Activated CD8-positive, alpha-beta memory T cell treated with anti-CD3 and anti-CD28 coated beads, Interleukin-2, amount 10 ng/mL, durations not matched to agents 7 days and 5 days (primary cell): Measurements from ENCODE around the gene PTPRG. TPM values are rescaled to one million over a fixed set of nuclear protein-coding genes. Genes with fewer than 3 reads are reported as not detected.

Source experiments
- ATAC-seq: fragments of 150-1000 bp; cut with Tn5 transposase; one replicate; pipeline ENCODE4 v1.10.0; 2021; ENCODE audit warnings: moderate library complexity
- CTCF ChIA-PET: fragments of 350-600 bp; sonication (Branson Sonifier 250); formaldehyde crosslinking; loops from one replicate; lab custom pipeline; 2021; ENCODE audit warnings: antibody characterized with exemption; lab: Charles Lee
- DNase-seq: peaks from one replicate; pipeline ENCODE4 v3.0.0-alpha.2; 2020
- H3K27ac Mint-ChIP-seq: one replicate; pipeline ENCODE4 v1.8.0; 2021; ENCODE audit warnings: mild to moderate bottlenecking, mixed read lengths
- H3K27me3 Mint-ChIP-seq: one replicate; pipeline ENCODE4 v1.8.0; 2021; ENCODE audit warnings: mixed read lengths
- H3K36me3 Mint-ChIP-seq: one replicate; pipeline ENCODE4 v1.8.0; 2021; ENCODE audit warnings: mild to moderate bottlenecking, mixed read lengths
- H3K4me1 Mint-ChIP-seq: one replicate; pipeline ENCODE4 v1.8.0; 2021; ENCODE audit warnings: mixed read lengths
- H3K4me3 Mint-ChIP-seq: one replicate; pipeline ENCODE4 v1.8.0; 2021; ENCODE audit warnings: mild to moderate bottlenecking, moderate library complexity, mixed read lengths
- H3K9me3 Mint-ChIP-seq: one replicate; pipeline ENCODE4 v1.8.0; 2022; ENCODE audit warnings: low read depth, mixed read lengths
- total RNA-seq, 2 experiments: library from RNA; stranded (reverse); gene quantifications; one replicate each; pipeline ENCODE4 v1.2.3, GENCODE V29; 2021

The PTPRG gene
- total RNA-seq, 2 experiments from 2014 or later: 0.21 TPM; not detected in 1

GRCh38 chr3:61569856-61570580, 8.6 kb downstream of the PTPRG start:
- no peak for ATAC-seq

DNA sequence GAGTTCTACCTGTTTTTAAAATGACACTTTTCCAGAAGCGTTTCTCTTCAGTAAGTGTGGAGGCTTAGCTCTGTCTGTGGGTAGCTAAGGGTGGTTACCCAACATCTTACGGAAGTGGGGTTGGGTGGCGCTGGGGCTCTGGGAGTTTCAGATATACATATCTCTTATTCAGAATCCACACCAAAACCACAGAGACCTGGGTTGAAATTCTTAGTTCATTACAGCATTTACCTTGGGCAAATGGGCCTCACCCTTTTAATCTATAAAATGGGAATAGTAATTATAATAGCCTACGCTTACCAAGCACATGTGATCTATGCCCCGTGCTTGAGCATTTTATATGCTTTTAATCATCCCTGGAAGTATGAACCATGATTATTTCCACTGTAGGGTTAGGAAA, 9.4 kb downstream of the PTPRG start:
- CTCF ChIA-PET: no interaction called here

More at GRCh38 chr3:61569856-61570580, 8.6 kb downstream of the PTPRG start:
- CTCF ChIA-PET: no interaction called here
- peaks cover 16% of the 10 kb centered on the region for H3K27me3 Mint-ChIP-seq
- DNase-seq: no peak
- no peaks in the 10 kb centered on the region for H3K4me1 Mint-ChIP-seq
- H3K4me3 Mint-ChIP-seq: no peak overlapping the region
- H3K9me3 Mint-ChIP-seq: no peaks in the 10 kb centered on the region
- H3K36me3 Mint-ChIP-seq: no peaks in the 10 kb centered on the region
- H3K27ac Mint-ChIP-seq: no peak overlapping the region

GRCh38 chr3:61571516-61572336, 10.4 kb downstream of the PTPRG start:
- H3K36me3 Mint-ChIP-seq: no peaks in the 10 kb centered on the region
- H3K4me1 Mint-ChIP-seq: no peaks in the 10 kb centered on the region
- H3K4me3 Mint-ChIP-seq: no peak overlapping the region
- no peak overlapping the region for H3K27ac Mint-ChIP-seq
- DNase-seq (no peak), ATAC-seq (no peak)
- CTCF ChIA-PET: no interaction called here
- no peaks in the 10 kb centered on the region for H3K27me3 Mint-ChIP-seq
- no peaks in the 10 kb centered on the region for H3K9me3 Mint-ChIP-seq

More for the DNA sequence above, 9.4 kb downstream of the PTPRG start:
- H3K4me3 Mint-ChIP-seq: no peak overlapping the region
- DNase-seq (no peak), ATAC-seq (no peak)
- H3K27me3 Mint-ChIP-seq: peaks cover 8% of the 10 kb centered on the region
- H3K4me1 Mint-ChIP-seq: no peaks in the 10 kb centered on the region
- H3K27ac Mint-ChIP-seq: no peak overlapping the region
- no peaks in the 10 kb centered on the region for H3K9me3 Mint-ChIP-seq
- H3K36me3 Mint-ChIP-seq: no peaks in the 10 kb centered on the region

DNA sequence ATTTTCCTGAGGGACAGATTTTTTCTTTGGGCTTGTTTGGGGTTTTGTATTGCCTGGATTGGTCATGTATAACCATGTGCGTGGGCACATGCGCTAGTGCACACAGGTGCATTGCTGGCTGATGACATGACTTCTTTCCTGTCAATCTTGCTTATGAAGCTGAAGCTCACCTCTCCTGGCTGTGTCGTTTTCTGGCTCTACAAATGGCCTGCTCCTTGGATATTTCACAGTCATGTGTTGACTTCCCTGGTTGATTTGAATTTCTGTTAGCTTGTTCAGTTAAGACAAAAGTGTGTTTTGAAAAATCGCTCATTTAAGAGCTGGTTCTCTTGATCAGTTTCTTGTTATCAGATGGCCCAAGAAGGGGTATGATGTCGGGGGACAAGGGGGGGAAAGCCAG, 11.5 kb downstream of the PTPRG start:
- no peak for DNase-seq
- CTCF ChIA-PET: no interaction called here
- ATAC-seq: no peak
- H3K27me3 Mint-ChIP-seq: no peaks in the 10 kb centered on the region
- no peak overlapping the region for H3K4me3 Mint-ChIP-seq
- no peak overlapping the region for H3K27ac Mint-ChIP-seq
- no peaks in the 10 kb centered on the region for H3K9me3 Mint-ChIP-seq
- no peaks in the 10 kb centered on the region for H3K36me3 Mint-ChIP-seq
- H3K4me1 Mint-ChIP-seq: no peaks in the 10 kb centered on the region

DNA sequence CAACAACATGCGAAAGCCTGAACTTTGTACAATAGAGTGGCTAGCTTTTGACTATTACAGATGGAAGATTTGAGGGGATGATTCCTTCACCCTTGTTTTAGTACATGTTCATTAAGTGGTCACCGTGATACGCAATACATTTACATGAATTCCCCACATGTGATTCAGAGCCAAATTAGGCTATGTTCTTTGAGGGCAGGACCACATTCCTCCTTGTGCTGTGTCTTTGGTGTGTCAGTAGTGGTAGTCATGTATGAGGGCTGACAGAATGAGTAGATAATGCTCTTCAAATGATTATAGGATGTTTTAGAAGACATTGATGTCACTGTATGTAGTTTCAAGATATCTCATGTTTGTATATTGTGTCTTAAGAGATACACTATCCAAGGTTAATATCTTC, 12.1 kb downstream of the PTPRG start:
- H3K27ac Mint-ChIP-seq: no peak overlapping the region
- no peaks in the 10 kb centered on the region for H3K9me3 Mint-ChIP-seq
- CTCF ChIA-PET: interaction anchor here (0.6 kb wide), 1 partner anchor 25 kb away, joined by 3 read pairs; no protein-coding TSS in a partner anchor
- no peak for DNase-seq
- H3K27me3 Mint-ChIP-seq: no peaks in the 10 kb centered on the region
- H3K36me3 Mint-ChIP-seq: no peaks in the 10 kb centered on the region
- ATAC-seq: no peak
- H3K4me3 Mint-ChIP-seq: no peak overlapping the region
- H3K4me1 Mint-ChIP-seq: no peaks in the 10 kb centered on the region

- no peaks in the 10 kb centered on the region for H3K36me3 Mint-ChIP-seq
- no peaks in the 10 kb centered on the region for H3K4me1 Mint-ChIP-seq
- H3K27ac Mint-ChIP-seq: no peak overlapping the region
- no peaks in the 10 kb centered on the region for H3K27me3 Mint-ChIP-seq
- H3K4me3 Mint-ChIP-seq: no peak overlapping the region
- CTCF ChIA-PET: no interaction called here
- ATAC-seq (no peak), DNase-seq (no peak)
- H3K9me3 Mint-ChIP-seq: no peaks in the 10 kb centered on the region
Observed at GRCh38 chr3:61574854-61575253, 13.5 kb downstream of the PTPRG start.

GRCh38 chr3:61575893-61576292, 14.5 kb downstream of the PTPRG start:
- H3K9me3 Mint-ChIP-seq: no peaks in the 10 kb centered on the region
- H3K27ac Mint-ChIP-seq: no peak overlapping the region
- H3K4me1 Mint-ChIP-seq: no peaks in the 10 kb centered on the region
- DNase-seq (no peak), ATAC-seq (no peak)
- CTCF ChIA-PET: no interaction called here
- H3K36me3 Mint-ChIP-seq: no peaks in the 10 kb centered on the region
- H3K4me3 Mint-ChIP-seq: no peak overlapping the region
- no peaks in the 10 kb centered on the region for H3K27me3 Mint-ChIP-seq

DNA sequence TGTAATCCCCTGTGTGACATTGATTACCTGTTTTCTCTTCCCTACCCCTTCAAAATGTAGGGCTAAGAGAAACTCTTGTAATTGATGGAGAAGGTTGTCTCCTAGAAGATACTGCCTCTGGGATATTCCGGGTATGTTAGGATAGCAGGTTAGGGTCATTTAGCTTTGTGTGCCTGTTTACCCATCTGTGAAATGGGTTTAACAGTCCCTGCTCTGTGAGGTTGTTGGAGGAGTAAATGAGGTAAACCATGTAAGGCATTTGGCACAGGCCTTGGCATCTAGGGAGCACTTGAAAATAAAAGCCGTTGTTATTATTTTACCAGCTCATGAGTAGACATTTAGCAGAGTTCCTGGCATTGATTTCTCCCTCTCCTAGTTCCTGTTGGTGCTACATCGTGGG, 16.4 kb downstream of the PTPRG start:
- no peak overlapping the region for H3K4me3 Mint-ChIP-seq
- DNase-seq: no peak
- no peaks in the 10 kb centered on the region for H3K4me1 Mint-ChIP-seq
- H3K36me3 Mint-ChIP-seq: no peaks in the 10 kb centered on the region
- CTCF ChIA-PET: no interaction called here
- no peaks in the 10 kb centered on the region for H3K27me3 Mint-ChIP-seq
- no peaks in the 10 kb centered on the region for H3K9me3 Mint-ChIP-seq
- no peak overlapping the region for H3K27ac Mint-ChIP-seq
- no peak for ATAC-seq

- no peaks in the 10 kb centered on the region for H3K9me3 Mint-ChIP-seq
- CTCF ChIA-PET: no interaction called here
- no peaks in the 10 kb centered on the region for H3K4me1 Mint-ChIP-seq
- H3K36me3 Mint-ChIP-seq: no peaks in the 10 kb centered on the region
- ATAC-seq (no peak), DNase-seq (no peak)
- no peak overlapping the region for H3K4me3 Mint-ChIP-seq
- no peaks in the 10 kb centered on the region for H3K27me3 Mint-ChIP-seq
- no peak overlapping the region for H3K27ac Mint-ChIP-seq
Observed at GRCh38 chr3:61578667-61579367, 17.4 kb downstream of the PTPRG start.

GRCh38 chr3:61579685-61580084, 18.3 kb downstream of the PTPRG start:
- H3K36me3 Mint-ChIP-seq: no peaks in the 10 kb centered on the region
- CTCF ChIA-PET: no interaction called here
- ATAC-seq (no peak), DNase-seq (no peak)
- no peak overlapping the region for H3K4me3 Mint-ChIP-seq
- H3K27ac Mint-ChIP-seq: no peak overlapping the region
- no peaks in the 10 kb centered on the region for H3K4me1 Mint-ChIP-seq
- H3K9me3 Mint-ChIP-seq: no peaks in the 10 kb centered on the region
- H3K27me3 Mint-ChIP-seq: no peaks in the 10 kb centered on the region

DNA sequence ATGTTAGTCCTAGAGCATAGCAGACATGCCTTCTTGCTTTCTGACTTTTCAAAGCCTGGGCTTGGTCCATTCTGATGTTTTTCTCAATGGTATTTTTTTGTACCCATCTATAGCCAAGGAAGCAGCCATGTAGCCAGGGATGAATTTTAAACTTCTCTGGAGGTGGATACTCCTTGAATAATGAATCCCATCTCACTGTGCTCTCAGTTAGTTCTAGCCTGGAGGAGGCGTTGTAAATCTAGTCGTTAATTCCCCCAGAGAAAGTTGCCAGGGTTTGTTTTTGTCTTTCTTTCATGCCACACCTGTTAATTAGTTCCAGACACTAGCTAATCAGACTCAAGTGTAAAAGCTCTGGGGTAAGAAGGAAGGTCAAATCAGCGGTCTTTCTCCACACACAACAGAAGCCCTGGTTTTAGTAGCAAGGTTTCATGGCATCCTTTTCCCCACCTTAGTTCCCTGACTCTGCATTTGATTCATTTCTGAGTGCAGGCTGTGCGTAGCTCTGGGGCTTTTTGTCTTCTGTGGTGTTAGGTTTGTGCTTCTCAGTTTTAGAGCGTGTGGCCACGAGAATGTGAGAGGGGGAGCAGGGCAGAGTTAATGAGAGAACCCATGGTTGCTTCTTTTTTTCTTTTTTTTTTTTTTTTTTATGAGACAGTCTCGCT, 19.7 kb downstream of the PTPRG start:
- no peaks in the 10 kb centered on the region for H3K27me3 Mint-ChIP-seq
- CTCF ChIA-PET: no interaction called here

DNA sequence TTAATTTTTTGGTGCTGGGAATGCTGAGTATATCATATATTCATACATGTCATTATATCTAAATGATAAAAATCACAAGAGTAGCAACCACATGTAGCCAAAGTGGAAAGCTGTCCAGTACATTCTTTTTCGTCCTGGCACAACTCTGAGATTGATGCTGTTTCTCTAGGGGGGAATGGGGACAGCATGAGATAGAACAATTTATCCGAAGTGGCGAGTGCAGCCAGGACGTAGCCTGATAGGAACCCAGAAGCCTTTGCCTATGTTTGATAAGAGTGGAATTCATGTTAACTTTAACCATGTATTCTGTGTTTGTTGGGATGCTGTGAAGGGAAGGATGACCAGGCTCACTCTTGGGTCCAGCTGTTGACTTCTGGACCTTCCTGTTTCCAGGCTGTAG, 20.9 kb downstream of the PTPRG start:
- no peaks in the 10 kb centered on the region for H3K9me3 Mint-ChIP-seq
- no peaks in the 10 kb centered on the region for H3K4me1 Mint-ChIP-seq
- CTCF ChIA-PET: no interaction called here
- no peaks in the 10 kb centered on the region for H3K27me3 Mint-ChIP-seq
- H3K4me3 Mint-ChIP-seq: no peak overlapping the region
- no peaks in the 10 kb centered on the region for H3K36me3 Mint-ChIP-seq
- H3K27ac Mint-ChIP-seq: no peak overlapping the region
- no peak for ATAC-seq
- no peak for DNase-seq

More for the DNA sequence above, 19.7 kb downstream of the PTPRG start:
- no peaks in the 10 kb centered on the region for H3K4me1 Mint-ChIP-seq
- no peak for DNase-seq
- no peak for ATAC-seq
- H3K27ac Mint-ChIP-seq: no peak overlapping the region
- H3K9me3 Mint-ChIP-seq: no peaks in the 10 kb centered on the region
- no peak overlapping the region for H3K4me3 Mint-ChIP-seq
- no peaks in the 10 kb centered on the region for H3K36me3 Mint-ChIP-seq

GRCh38 chr3:61582846-61583245, 21.5 kb downstream of the PTPRG start:
- no peaks in the 10 kb centered on the region for H3K27me3 Mint-ChIP-seq
- ATAC-seq (no peak), DNase-seq (no peak)
- H3K27ac Mint-ChIP-seq: no peak overlapping the region
- H3K9me3 Mint-ChIP-seq: no peaks in the 10 kb centered on the region
- CTCF ChIA-PET: no interaction called here
- H3K4me3 Mint-ChIP-seq: no peak overlapping the region
- no peaks in the 10 kb centered on the region for H3K36me3 Mint-ChIP-seq
- no peaks in the 10 kb centered on the region for H3K4me1 Mint-ChIP-seq
